Activated CD4-positive, alpha-beta T cell treated with anti-CD3 and anti-CD28 coated beads for 36 hours (primary cell): ENCODE results near the gene SCTR. TPM values are rescaled to one million over a fixed set of nuclear protein-coding genes. Genes with fewer than 3 reads are reported as not detected.

ENCODE experiments used
- ATAC-seq: fragments of 200-7000 bp; cut with Tn5 transposase; one replicate; pipeline ENCODE4 v1.10.0; 2021; ENCODE audit warnings: mild to moderate bottlenecking, moderate library complexity
- CTCF ChIA-PET: fragments of 350-600 bp; sonication (Branson Sonifier 250); formaldehyde crosslinking; loops from one replicate; lab custom pipeline; 2021; ENCODE audit warnings: antibody characterized with exemption; lab: Charles Lee
- POLR2A ChIA-PET: fragments of 350-600 bp; sonication (Branson Sonifier 250); formaldehyde crosslinking; loops from one replicate; lab custom pipeline; 2021; ENCODE audit warnings: antibody characterized with exemption, inconsistent platforms; lab: Charles Lee
- DNase-seq: peaks from one replicate; pipeline ENCODE4 v3.0.0-alpha.2; 2020
- H3K27ac Mint-ChIP-seq: one replicate; pipeline ENCODE4 v1.8.0; 2021; ENCODE audit warnings: mixed read lengths
- H3K27me3 Mint-ChIP-seq: one replicate; pipeline ENCODE4 v1.8.0; 2021; ENCODE audit warnings: mixed read lengths
- H3K36me3 Mint-ChIP-seq: one replicate; pipeline ENCODE4 v1.8.0; 2021; ENCODE audit warnings: low read depth, mixed read lengths
- H3K4me1 Mint-ChIP-seq: one replicate; pipeline ENCODE4 v1.8.0; 2021; ENCODE audit warnings: mixed read lengths
- H3K4me3 Mint-ChIP-seq: one replicate; pipeline ENCODE4 v1.8.0; 2021; ENCODE audit warnings: mild to moderate bottlenecking, moderate library complexity, mixed read lengths
- H3K9me3 Mint-ChIP-seq: one replicate; pipeline ENCODE4 v1.8.0; 2021; ENCODE audit warnings: low read depth, mixed read lengths
- intact Hi-C, 2 experiments: fragments of 100-400 bp; cut with DNase I in 1 of 2; cut with micrococcal nuclease in 1 of 2; formaldehyde crosslinking; loops; one replicate each; pipeline versions ENCODE4 v1.14.2 to v1.15.1; 2022 to 2024; cut with DNase I, micrococcal nuclease
- total RNA-seq, 2 experiments: library from RNA; stranded (reverse); gene quantifications; one replicate each; pipeline ENCODE4 v1.2.3, GENCODE V29; 2021

The SCTR gene
- total RNA-seq, 2 experiments from 2014 or later: not detected

DNA sequence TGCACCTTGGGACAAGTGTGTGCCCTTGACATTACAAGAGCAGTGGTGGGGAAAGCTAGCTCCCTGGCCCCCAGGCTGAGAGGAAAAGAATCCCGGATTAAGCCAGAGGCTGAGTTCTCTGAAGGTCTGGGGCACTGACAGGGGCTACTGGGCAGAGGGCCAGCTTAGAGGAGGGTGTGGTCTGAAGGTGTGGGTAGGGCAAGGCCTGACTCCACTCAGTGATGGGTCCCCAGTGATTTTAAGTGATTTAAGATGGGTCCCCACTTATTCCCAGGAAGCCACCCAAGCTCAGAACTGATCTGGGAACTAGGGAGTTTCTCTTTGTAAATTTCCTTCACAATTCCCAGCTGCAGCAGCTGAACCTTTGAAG lies 83.8 kb downstream of the SCTR start:
- Mint-ChIP-seq H3K27ac (no peak overlapping the region), H3K9me3 (no peaks in the 10 kb centered on the region), H3K4me1 (no peaks in the 10 kb centered on the region), H3K27me3 (no peaks in the 10 kb centered on the region), H3K4me3 (no peak overlapping the region), H3K36me3 (no peaks in the 10 kb centered on the region)
- ChIA-PET CTCF (interaction anchor here (0.6 kb wide), 1 partner anchor 548 kb away, joined by 3 read pairs; no protein-coding TSS in a partner anchor), POLR2A (no interaction called here)
- ATAC-seq: no peak
- intact Hi-C loops: no loop called here
- DNase-seq: no peak

DNA sequence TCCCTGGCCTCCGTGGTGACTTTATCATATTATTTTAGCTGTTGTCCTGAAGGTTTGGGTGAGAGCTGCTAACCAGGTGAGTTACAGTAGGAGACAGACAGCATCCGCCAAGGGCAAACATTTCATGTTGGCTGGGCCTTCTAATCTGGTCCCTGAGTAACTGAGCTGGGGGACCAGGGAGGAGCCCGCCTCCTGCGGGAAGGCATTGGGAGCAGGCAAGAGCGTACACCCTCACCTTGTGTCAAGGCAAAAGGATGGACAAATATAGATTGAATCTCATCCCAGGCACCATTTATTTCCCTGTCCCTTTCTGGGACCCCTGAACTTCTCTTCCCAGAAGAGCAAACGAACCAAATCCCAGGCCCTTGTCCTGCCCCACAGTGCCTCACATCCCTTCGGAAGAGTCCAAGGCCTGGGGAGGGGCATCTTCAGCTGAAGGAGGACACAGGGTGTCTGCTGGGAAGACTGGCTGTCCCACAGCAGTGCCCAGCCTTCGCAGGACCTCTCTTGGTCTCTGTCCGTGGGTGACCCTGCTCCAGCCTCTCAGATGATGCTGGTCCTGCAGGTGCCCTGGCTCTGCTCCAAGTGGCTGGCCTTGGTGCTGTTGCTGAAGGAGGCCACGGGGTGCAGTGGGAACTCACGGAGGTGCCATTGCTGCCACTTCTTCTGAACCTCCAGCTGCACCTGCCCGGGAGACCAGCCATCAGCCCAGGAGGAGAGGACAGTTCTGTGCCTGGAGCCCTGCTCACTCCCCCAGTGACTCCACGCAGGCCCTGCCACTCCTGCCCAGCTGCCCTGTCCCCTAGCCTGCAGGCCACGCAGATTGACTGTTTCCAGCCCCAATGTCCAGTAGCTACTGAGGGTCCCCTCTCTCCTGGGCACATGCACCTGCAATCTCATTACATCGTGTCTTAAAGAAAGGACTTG lies 84.4 kb downstream of the SCTR start:
- intact Hi-C loops: no loop called here
- CTCF ChIA-PET: interaction anchor here (0.6 kb wide), 1 partner anchor 547 kb away, joined by 3 read pairs; no protein-coding TSS in a partner anchor
- no peak overlapping the region for H3K4me3 Mint-ChIP-seq

DNA sequence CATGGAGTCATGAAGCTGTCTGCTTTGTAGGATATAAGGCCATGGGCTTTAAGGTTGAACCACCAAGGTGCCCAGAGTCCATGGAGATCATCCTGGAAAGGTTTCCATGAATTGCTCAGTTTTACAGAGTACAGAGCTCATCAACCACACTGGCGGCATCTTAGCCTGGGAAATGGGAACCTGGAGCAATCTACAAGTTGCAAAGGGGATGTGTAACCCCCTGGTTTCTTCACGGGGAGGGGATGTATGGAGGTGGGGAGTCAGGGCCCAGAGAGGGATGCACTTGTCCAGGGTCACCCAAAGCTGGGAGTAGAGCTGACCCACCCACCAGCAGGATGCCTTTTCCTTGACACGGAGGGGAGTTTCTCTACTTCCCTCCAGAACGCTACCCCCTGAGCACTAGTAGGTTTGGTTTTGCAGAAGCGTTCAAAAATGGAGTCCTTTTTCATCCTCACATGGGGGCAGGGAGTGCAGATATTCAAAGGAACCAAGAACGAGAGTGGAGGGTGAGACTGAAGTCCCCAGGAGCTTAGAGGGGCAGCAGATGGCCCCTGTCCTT lies 85.5 kb downstream of the SCTR start:
- Mint-ChIP-seq H3K27me3 (peaks cover 2% of the 10 kb centered on the region), H3K4me3 (no peak overlapping the region), H3K9me3 (no peaks in the 10 kb centered on the region), H3K36me3 (no peaks in the 10 kb centered on the region), H3K27ac (no peak overlapping the region), H3K4me1 (no peaks in the 10 kb centered on the region)
- DNase-seq: no peak
- CTCF ChIA-PET: no interaction called here
- intact Hi-C loops: no loop called here
- POLR2A ChIA-PET: no interaction called here
- ATAC-seq: no peak

More for the DNA sequence above, 84.4 kb downstream of the SCTR start:
- ATAC-seq (no peak), DNase-seq (no peak)
- no peaks in the 10 kb centered on the region for H3K9me3 Mint-ChIP-seq
- no peaks in the 10 kb centered on the region for H3K4me1 Mint-ChIP-seq
- no peak overlapping the region for H3K27ac Mint-ChIP-seq
- no peaks in the 10 kb centered on the region for H3K27me3 Mint-ChIP-seq
- H3K36me3 Mint-ChIP-seq: no peaks in the 10 kb centered on the region
- POLR2A ChIA-PET: no interaction called here

DNA sequence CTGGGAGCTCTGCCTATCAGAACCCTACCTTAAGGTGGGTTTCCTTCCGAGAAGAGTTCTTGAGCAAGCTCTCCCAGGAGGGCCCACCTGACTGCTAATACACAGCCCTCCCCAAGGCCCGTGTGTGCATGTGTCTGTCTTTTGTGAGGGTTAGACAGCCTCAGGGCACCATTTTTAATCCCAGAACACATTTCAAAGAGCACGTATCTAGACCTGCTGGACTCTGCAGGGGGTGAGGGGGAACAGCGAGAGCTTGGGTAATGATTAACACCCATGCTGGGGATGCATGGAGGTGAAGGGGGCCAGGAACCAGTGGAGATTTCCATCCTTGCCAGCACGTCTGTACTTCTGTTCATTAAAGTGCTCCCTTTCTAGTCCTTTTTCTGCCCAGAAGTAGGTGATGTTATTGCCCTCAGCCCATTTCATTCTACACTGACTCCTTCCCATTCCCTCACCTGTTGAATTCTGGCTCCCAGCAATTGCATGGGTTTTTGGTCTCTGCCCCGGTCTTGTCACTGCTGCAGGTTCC lies 86.1 kb downstream of the SCTR start:
- DNase-seq (no peak), ATAC-seq (no peak)
- no peaks in the 10 kb centered on the region for H3K36me3 Mint-ChIP-seq
- H3K27me3 Mint-ChIP-seq: peaks cover 5% of the 10 kb centered on the region
- H3K9me3 Mint-ChIP-seq: no peaks in the 10 kb centered on the region
- H3K4me3 Mint-ChIP-seq: no peak overlapping the region
- CTCF ChIA-PET: interaction anchor here (0.7 kb wide), 1 partner anchor 38 kb away, joined by 3 read pairs; no protein-coding TSS in a partner anchor
- H3K27ac Mint-ChIP-seq: no peak overlapping the region
- POLR2A ChIA-PET: no interaction called here
- no peaks in the 10 kb centered on the region for H3K4me1 Mint-ChIP-seq
- intact Hi-C loops: no loop called here

DNA sequence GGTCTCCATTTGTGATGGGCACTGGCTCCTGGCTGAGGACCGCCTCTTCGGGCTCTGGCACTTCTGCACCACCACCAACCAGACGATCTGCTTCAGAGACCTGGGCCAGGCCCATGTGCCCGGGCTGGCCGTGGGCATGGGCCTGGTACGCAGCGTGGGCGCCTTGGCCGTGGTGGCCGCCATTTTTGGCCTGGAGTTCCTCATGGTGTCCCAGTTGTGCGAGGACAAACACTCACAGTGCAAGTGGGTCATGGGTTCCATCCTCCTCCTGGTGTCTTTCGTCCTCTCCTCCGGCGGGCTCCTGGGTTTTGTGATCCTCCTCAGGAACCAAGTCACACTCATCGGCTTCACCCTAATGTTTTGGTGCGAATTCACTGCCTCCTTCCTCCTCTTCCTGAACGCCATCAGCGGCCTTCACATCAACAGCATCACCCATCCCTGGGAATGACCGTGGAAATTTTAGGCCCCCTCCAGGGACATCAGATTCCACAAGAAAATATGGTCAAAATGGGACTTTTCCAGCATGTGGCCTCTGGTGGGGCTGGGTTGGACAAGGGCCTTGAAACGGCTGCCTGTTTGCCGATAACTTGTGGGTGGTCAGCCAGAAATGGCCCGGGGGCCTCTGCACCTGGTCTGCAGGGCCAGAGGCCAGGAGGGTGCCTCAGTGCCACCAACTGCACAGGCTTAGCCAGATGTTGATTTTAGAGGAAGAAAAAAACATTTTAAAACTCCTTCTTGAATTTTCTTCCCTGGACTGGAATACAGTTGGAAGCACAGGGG lies 87.1 kb downstream of the SCTR start:
- POLR2A ChIA-PET: no interaction called here
- H3K4me1 Mint-ChIP-seq: peaks cover 3% of the 10 kb centered on the region
- intact Hi-C loops: no loop called here
- no peak overlapping the region for H3K27ac Mint-ChIP-seq
- no peaks in the 10 kb centered on the region for H3K9me3 Mint-ChIP-seq
- peaks cover 14% of the 10 kb centered on the region for H3K27me3 Mint-ChIP-seq
- ATAC-seq (no peak), DNase-seq (no peak)
- no peaks in the 10 kb centered on the region for H3K36me3 Mint-ChIP-seq
- H3K4me3 Mint-ChIP-seq: no peak overlapping the region
- CTCF ChIA-PET: no interaction called here

DNA sequence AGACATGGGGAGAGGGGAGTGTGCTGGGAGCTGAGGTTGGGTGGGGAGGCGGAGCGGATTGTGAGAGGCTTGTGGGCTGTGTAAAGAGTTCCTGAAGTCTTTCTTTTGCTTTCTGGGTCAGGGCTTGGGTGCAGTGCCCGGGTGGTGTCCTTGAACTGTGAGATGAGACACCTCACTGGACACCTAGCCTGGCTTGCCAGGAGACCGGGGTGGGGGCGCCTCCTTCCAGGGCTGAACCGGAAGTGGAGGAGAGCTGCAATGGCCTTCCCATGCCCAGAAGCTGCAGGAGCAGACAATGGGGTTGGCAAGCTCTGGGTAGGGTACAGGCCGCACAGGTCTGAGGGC lies 88.4 kb downstream of the SCTR start:
- DNase-seq (no peak), ATAC-seq (no peak)
- intact Hi-C loops: no loop called here
- POLR2A ChIA-PET: no interaction called here
- Mint-ChIP-seq H3K27ac (no peak overlapping the region), H3K4me1 (peaks cover 6% of the 10 kb centered on the region), H3K9me3 (no peaks in the 10 kb centered on the region), H3K27me3 (peaks cover 20% of the 10 kb centered on the region), H3K4me3 (no peak overlapping the region), H3K36me3 (no peaks in the 10 kb centered on the region)
- CTCF ChIA-PET: no interaction called here

DNA sequence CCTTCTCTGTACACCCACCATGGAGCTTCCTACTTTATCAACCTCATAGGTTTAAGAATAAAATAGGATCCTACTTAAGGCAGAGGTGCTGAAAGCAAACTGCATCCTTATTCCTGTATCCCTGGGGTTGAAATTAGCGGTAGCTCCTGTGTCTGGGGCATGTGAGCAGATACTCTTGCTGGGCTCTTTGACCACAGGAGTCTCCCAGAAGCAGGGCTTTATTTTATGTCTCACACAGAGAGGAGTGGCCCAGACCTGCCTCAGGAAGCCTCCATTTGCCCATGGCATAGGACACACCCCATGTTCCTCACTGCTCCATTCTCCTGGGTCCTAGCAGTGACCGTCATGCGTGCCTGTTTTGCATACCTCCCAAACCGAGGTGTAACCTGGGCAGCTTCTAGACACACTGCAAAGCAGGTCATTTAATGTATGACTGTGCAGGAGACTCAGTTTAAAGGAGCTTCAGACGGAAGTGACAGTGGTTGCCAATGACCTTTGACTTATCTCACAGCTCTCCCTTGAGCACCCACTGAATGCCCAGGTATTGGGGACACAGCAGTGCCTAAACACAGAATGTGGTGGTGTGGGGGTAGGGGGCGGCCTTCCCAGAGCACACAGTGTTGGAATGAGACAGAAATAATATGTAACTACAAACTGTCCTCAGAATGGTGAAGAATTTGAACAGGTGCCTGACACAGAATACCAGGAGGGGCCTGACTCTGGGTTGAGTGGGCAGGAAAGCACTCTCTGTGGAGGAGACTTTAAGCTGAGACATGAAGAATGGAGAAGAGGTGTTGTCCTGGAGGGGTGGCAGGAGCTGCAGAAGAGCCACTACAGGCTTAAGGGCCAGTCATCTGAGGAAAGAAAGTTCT lies 89.0 kb downstream of the SCTR start:
- ChIA-PET CTCF (no interaction called here), POLR2A (no interaction called here)
- no peak overlapping the region for H3K4me3 Mint-ChIP-seq
- H3K4me1 Mint-ChIP-seq: peaks cover 6% of the 10 kb centered on the region
- no peaks in the 10 kb centered on the region for H3K36me3 Mint-ChIP-seq
- H3K9me3 Mint-ChIP-seq: no peaks in the 10 kb centered on the region
- DNase-seq: no peak
- no peak for ATAC-seq
- H3K27me3 Mint-ChIP-seq: peaks cover 26% of the 10 kb centered on the region
- H3K27ac Mint-ChIP-seq: no peak overlapping the region
- intact Hi-C loops: no loop called here

DNA sequence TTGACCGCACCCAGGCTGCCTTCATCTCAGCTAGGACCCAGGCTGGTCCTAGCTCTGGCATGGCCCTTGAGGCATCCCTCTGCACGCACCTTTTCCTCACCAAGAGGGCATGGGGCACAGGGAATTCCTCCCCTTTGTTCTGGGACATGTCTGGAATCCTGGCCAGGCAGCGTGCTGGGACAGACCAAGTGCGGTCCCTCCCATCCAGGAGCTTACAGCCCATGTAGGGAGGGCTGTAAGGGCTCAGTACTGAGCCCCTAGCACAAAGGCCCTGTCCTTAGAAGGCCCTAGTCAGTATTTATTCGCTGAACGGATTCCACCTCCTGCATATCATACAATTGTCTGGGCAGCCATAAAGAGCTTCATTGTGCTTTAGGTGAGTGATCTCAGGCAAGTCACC lies 89.6 kb downstream of the SCTR start:
- Mint-ChIP-seq H3K4me1 (peaks cover 6% of the 10 kb centered on the region), H3K27me3 (peaks cover 29% of the 10 kb centered on the region), H3K9me3 (no peaks in the 10 kb centered on the region), H3K27ac (no peak overlapping the region), H3K36me3 (no peaks in the 10 kb centered on the region), H3K4me3 (no peak overlapping the region)
- POLR2A ChIA-PET: no interaction called here
- CTCF ChIA-PET: no interaction called here
- DNase-seq (no peak), ATAC-seq (no peak)
- intact Hi-C loops: no loop called here

DNA sequence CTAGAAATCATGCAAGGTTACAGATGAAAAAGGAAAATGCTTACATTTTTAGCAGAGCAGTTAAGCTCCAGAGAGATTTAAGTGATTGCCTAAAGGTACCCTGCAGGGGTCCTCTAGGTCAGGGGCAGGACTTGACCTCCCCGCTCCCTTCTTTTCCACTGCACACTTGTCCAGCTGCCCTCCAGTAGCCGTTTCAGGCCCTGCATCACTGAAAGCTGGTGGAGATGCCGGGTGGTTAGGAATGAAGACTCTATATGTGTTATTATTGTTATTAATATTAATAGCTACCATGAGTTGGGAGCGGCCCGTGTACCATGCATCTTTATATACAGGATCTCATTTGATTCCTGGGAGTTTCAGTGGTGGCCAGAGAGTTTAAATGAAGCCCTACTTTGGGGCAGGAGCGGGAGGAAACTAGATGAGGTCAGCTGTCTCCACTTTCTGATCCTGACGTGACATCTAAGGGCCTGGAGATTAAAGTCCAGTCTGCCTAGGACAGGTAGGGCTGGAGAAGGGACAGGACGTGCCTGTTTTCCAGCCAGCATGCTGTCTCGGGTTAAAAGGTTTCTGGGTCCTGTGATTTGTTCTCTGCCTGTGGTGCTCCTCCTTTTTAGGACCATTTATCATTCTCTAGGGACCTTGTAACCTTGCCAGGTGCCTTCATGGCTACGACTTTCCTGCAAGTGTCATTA lies 90.5 kb downstream of the SCTR start:
- CTCF ChIA-PET: interaction anchor here (0.9 kb wide), 1 partner anchor 52 kb away, joined by 3 read pairs; no protein-coding TSS in a partner anchor
- DNase-seq (no peak), ATAC-seq (no peak)
- intact Hi-C loops: no loop called here
- Mint-ChIP-seq H3K36me3 (no peaks in the 10 kb centered on the region), H3K27ac (no peak overlapping the region), H3K9me3 (no peaks in the 10 kb centered on the region), H3K4me1 (peaks cover 6% of the 10 kb centered on the region), H3K27me3 (peaks cover 36% of the 10 kb centered on the region), H3K4me3 (no peak overlapping the region)
- POLR2A ChIA-PET: no interaction called here

DNA sequence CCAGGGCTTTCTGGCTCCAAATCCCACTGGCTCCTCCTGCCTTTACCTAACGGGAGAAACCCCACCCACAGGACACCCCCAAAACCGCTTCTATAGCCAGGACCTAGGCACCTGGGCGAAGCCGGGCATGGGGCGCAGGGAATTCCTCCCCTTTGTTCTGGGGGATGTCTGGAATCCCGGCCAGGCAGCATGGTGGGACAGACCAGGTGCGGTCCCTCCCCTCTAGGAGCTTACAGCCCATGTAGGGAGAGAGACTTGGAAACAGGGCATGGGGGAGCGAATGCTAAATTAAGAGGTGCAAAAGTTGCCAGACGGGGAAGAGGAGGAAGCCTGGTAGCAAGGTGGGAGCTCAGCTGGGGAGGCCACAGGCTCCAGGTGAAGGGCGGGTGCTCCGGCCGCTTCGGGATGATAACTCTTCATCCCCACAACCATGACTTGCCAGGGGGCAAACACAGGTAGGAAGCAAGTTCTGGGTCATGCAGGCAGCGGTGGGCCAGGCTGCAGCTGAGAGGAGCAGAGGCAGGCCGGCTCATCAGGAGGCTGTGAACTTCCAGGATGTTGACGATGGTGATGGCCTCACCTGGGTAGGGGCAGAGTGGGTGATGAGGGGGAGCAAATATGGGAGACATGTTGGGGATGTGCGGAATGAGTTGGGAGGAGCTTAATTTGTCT lies 91.3 kb downstream of the SCTR start:
- intact Hi-C loops: no loop called here
- no peak for ATAC-seq
- no peaks in the 10 kb centered on the region for H3K36me3 Mint-ChIP-seq
- CTCF ChIA-PET: interaction anchor here (0.9 kb wide), 1 partner anchor 53 kb away, joined by 3 read pairs; no protein-coding TSS in a partner anchor
- no peak overlapping the region for H3K27ac Mint-ChIP-seq
- peaks cover 43% of the 10 kb centered on the region for H3K27me3 Mint-ChIP-seq
- peaks cover 6% of the 10 kb centered on the region for H3K4me1 Mint-ChIP-seq
- no peak for DNase-seq
- H3K9me3 Mint-ChIP-seq: no peaks in the 10 kb centered on the region
- no peak overlapping the region for H3K4me3 Mint-ChIP-seq
- POLR2A ChIA-PET: no interaction called here
